NB4 (cell line): ENCODE results near the gene ARL4D.

Experiments
- CTCF ChIP-seq: IDR thresholded peaks from one replicate; pipeline ENCODE4 v1.5.1; 2012; ENCODE audit warnings: low read depth, low read length
- MYC ChIP-seq: IDR thresholded peaks from 2 replicates; pipeline ENCODE4 v1.6.1; 2011; ENCODE audit warnings: low read depth, low read length
- POLR2A ChIP-seq: IDR thresholded peaks from 2 replicates; pipeline ENCODE4 v1.6.1; 2011; ENCODE audit warnings: mild to moderate bottlenecking; ENCODE audit not compliant: insufficient read length; ENCODE audit errors: extremely low read depth
- TF ChIP-seq, protein P1 (sequence below): IDR thresholded peaks from 2 replicates; pipeline ENCODE4 v1.6.1; 2011; ENCODE audit warnings: low read depth, low read length

DNA sequence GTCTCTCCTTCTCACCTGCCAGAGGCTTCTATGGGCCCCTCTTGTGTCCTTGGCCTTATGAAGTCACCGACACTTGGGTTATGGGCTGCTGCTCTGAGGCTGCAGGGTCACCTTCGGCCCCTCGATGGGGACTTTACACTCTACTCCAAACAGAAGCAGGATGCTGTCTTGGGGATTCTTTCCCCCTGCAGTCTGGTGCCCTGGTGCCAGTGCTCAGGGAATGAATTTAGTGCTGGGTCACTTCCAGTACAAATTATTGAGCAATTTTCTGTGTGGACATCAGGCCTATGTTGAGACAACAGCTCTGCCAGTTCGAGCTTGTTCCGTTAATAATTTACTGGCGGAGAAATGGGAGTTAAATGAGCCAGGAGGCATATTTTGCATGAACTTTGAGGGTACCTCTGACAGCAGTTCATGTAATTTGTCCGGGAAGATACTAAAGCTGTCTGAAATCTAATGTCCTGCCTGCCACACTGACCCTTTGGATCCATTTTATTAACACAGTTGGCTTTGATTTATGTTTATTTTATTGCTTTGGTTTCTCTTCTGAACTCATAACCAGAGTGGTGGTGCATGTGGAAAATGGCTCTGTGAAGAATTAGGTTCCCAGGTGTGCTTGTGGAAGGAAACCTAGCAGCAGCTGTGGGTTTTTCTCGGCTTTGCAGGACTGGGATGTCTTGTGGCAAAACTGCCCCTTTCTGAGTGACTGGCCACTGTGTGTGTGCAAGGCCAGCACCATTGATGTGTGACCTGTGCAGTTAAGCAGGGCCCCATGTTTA lies 50.9 kb downstream of the ARL4D start:
- TF ChIP-seq CTCF (no peak), MYC (no peak), POLR2A (no peak)
- TF ChIP-seq, protein P1, sequence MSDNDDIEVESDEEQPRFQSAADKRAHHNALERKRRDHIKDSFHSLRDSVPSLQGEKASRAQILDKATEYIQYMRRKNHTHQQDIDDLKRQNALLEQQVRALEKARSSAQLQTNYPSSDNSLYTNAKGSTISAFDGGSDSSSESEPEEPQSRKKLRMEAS, result no peak
